OCI-LY7 (cell line): Measurements from ENCODE around the gene RFX7. TPM values are rescaled to one million over a fixed set of nuclear protein-coding genes. Genes with fewer than 3 reads are reported as not detected.

Experiments
- BruUV-seq: library from RNA; stranded (reverse); fragments of 400-500 nt; replicated peaks from 2 replicates; lab custom pipeline; 2021; lab: Mats Ljungman, UMichigan
- CTCF ChIA-PET: fragments of 300-600 bp; sonication (Branson Sonifier 250); formaldehyde crosslinking; loops from one replicate; lab custom pipeline; 2022; ENCODE audit warnings: antibody characterized with exemption; ENCODE audit not compliant: unreplicated experiment; lab: Charles Lee
- POLR2A ChIA-PET: fragments of 300-600 bp; sonication (Branson Sonifier 250); formaldehyde crosslinking; loops from one replicate; lab custom pipeline; 2022; ENCODE audit warnings: antibody characterized with exemption; lab: Charles Lee
- DNase-seq: peaks from one replicate; pipeline ENCODE4 v3.0.0-alpha.2; 2015; ENCODE audit warnings: low spot score
- H2AFZ ChIP-seq: fragments of 200-600 bp; sonication (generic), shearing (Covaris generic); 2 replicates; pipeline ENCODE4 v1.6.1; 2014; ENCODE audit warnings: mild to moderate bottlenecking, antibody characterized with exemption, low read length, moderate library complexity
- H3K27ac ChIP-seq: fragments of 200-600 bp; sonication (generic); 2 replicates; pipeline ENCODE4 v1.5.1; 2014; ENCODE audit warnings: mixed run types, low read depth, mild to moderate bottlenecking, moderate library complexity, low read length, inconsistent platforms; ENCODE audit not compliant: poor library complexity, severe bottlenecking
- H3K36me3 ChIP-seq: fragments of 200-600 bp; sonication (generic); 2 replicates; pipeline ENCODE4 v1.6.1; 2014; ENCODE audit warnings: mild to moderate bottlenecking, antibody characterized with exemption, low read length, moderate library complexity, mixed read lengths; ENCODE audit not compliant: insufficient read depth
- H3K4me1 ChIP-seq: fragments of 200-600 bp; sonication (generic); 2 replicates; pipeline ENCODE4 v1.5.1; 2014; ENCODE audit warnings: mild to moderate bottlenecking, low read length; ENCODE audit not compliant: insufficient read depth, poor library complexity, severe bottlenecking
- H3K4me2 ChIP-seq: fragments of 200-600 bp; sonication (generic); 2 replicates; pipeline ENCODE4 v1.6.1; 2014; ENCODE audit warnings: mild to moderate bottlenecking, low read length
- H3K4me3 ChIP-seq: fragments of 200-600 bp; sonication (generic); 2 replicates; pipeline ENCODE4 v1.5.1; 2014; ENCODE audit warnings: mild to moderate bottlenecking, low read depth, low read length; ENCODE audit not compliant: poor library complexity, severe bottlenecking
- H3K79me2 ChIP-seq: fragments of 200-600 bp; sonication (generic); 2 replicates; pipeline ENCODE4 v1.6.1; 2016; ENCODE audit warnings: low read depth, mild to moderate bottlenecking, low read length, moderate library complexity, mixed read lengths; ENCODE audit not compliant: insufficient read depth
- H3K9me2 ChIP-seq: fragments of 200-600 bp; sonication (generic); 2 replicates; pipeline ENCODE4 v1.6.1; 2016; ENCODE audit warnings: mild to moderate bottlenecking, low read length, mixed read lengths; ENCODE audit not compliant: insufficient read depth
- H3K9me3 ChIP-seq: fragments of 200-600 bp; sonication (generic); 2 replicates; pipeline ENCODE4 v1.6.1; 2014; ENCODE audit warnings: mild to moderate bottlenecking, mixed run types, low read length, mixed read lengths
- H4K20me1 ChIP-seq: fragments of 200-600 bp; sonication (generic); 2 replicates; pipeline ENCODE4 v1.6.1; 2014; ENCODE audit warnings: mild to moderate bottlenecking, antibody characterized with exemption, low read length, moderate library complexity, mixed read lengths; ENCODE audit not compliant: insufficient read depth
- CTCF ChIP-seq: fragments of 200-600 bp; sonication (generic); conservative IDR thresholded peaks from 2 replicates; pipeline ENCODE4 v1.5.1; 2014; ENCODE audit warnings: mild to moderate bottlenecking, antibody characterized with exemption, low read length, moderate library complexity, mixed read lengths
- EZH2phosphoT487 ChIP-seq: fragments of 200-600 bp; sonication (generic); IDR thresholded peaks from 2 replicates; pipeline ENCODE4 v1.6.1; 2018; ENCODE audit warnings: low read depth, borderline replicate concordance, mild to moderate bottlenecking, mixed run types, antibody characterized with exemption, low read length, moderate library complexity, mixed read lengths
- intact Hi-C: fragments of 100-400 bp; cut with micrococcal nuclease; formaldehyde crosslinking; loops from one replicate; pipeline ENCODE4 v1.10.0; 2022; ENCODE audit not compliant: unreplicated experiment
- total RNA-seq, 2 experiments: library from RNA; depleted of rRNA in 1 of 2; stranded (reverse); fragments of >200 nt in 1 of 2; shearing (Covaris generic) in 1 of 2; gene quantifications; 2 replicates each; pipeline ENCODE4 v1.2.3, GENCODE V29; 2014 to 2022

The RFX7 gene
- total RNA-seq, 2 experiments from 2014 or later = 10.3 to 33.9 TPM

GRCh38 chr15:56245871-56246814, 2.5 kb upstream of the RFX7 start:
- Histone ChIP-seq H3K4me2 (peak overlapping the region; percentile 86), H3K36me3 (no peaks in the 10 kb centered on the region), H3K4me3 (peak overlapping the region; percentile 88), H2AFZ (peak overlapping the region; percentile 86), H3K79me2 (peaks cover 22% of the 10 kb centered on the region), H3K9me3 (no peaks in the 10 kb centered on the region), H4K20me1 (0 out of 2 replicates have a peak, but pooled peaks cover 3% of the 10 kb centered on the region), H3K4me1 (peaks cover 26% of the 10 kb centered on the region), H3K9me2 (no peaks in the 10 kb centered on the region), H3K27ac (peak overlapping the region; percentile 76)
- CTCF ChIA-PET = no interaction called here
- POLR2A ChIA-PET = interaction anchor here (0.7 to 1.3 kb wide), 6 partner anchors 39 to 1049 kb away, joined by 3 to 4 read pairs (median 3); no protein-coding TSS in a partner anchor
- intact Hi-C loops = loop anchor here (1.0 to 10.0 kb wide), 5 partner anchors 122 to 669 kb away; partner anchors contain the start of genes NEDD4 and TCF12
- no peak for TF ChIP-seq EZH2phosphoT487
- peak; percentile 100 for TF ChIP-seq CTCF
- no TSS peak for BruUV-seq
- peak; percentile 96 for DNase-seq

GRCh38 chr15:56244811-56245576, 1.3 kb upstream of the RFX7 start:
- Histone ChIP-seq H2AFZ (peak overlapping the region; percentile 86), H3K79me2 (peaks cover 34% of the 10 kb centered on the region), H3K9me3 (0 out of 2 replicates have a peak, but pooled peaks cover under 1% of the 10 kb centered on the region), H3K36me3 (peaks cover 5% of the 10 kb centered on the region; the same call in 1 of the 2 replicates), H3K27ac (peak overlapping the region; percentile 76), H3K4me1 (peaks cover 37% of the 10 kb centered on the region), H3K9me2 (no peaks in the 10 kb centered on the region), H4K20me1 (0 out of 2 replicates have a peak, but pooled peaks cover 7% of the 10 kb centered on the region), H3K4me3 (peak overlapping the region; percentile 88), H3K4me2 (peak overlapping the region; percentile 86)
- BruUV-seq = no TSS peak
- TF ChIP-seq CTCF (no peak), EZH2phosphoT487 (no peak)
- ChIA-PET POLR2A (interaction anchor here (0.5 to 1.4 kb wide), 24 partner anchors 32 to 1462 kb away, joined by 3 to 10 read pairs (median 3); partner anchors contain the start of genes MNS1, POLR2M and TEX9), CTCF (interaction anchor here (0.9 kb wide), 1 partner anchor 8 kb away, joined by 3 read pairs; no protein-coding TSS in a partner anchor)
- peak; percentile 67 for DNase-seq
- intact Hi-C loops = loop anchor here (2.0 to 10.0 kb wide), 3 partner anchors 252 to 670 kb away; partner anchors contain the start of genes NEDD4 and TCF12
